ENCODE results near the gene DLG2.

GRCh38 chr11:83972536-83972935 lies 1654.6 kb downstream of the DLG2 start:
- TF ChIP-seq CTCF (IDR thresholded peaks at IDR 0.05; ENCODE audit: low read length) (no peak), EZH2phosphoT487 (IDR thresholded peaks at IDR 0.05; ENCODE audit: low read length) (no peak), EZH2 (optimal IDR thresholded peaks at IDR 0.05; ENCODE audit: low read depth, low read length) (no peak)

Measured in MM.1S (cell line).